GM19193 (cell line): Measurements from ENCODE around the gene CRTAC1.

ENCODE experiments used
- POLR2A ChIP-seq: IDR thresholded peaks from 4 replicates; pipeline ENCODE4 v1.6.1; 2011; ENCODE audit not compliant: insufficient read depth, insufficient read length; ENCODE audit errors: extremely low read depth

The CRTAC1 gene

DNA sequence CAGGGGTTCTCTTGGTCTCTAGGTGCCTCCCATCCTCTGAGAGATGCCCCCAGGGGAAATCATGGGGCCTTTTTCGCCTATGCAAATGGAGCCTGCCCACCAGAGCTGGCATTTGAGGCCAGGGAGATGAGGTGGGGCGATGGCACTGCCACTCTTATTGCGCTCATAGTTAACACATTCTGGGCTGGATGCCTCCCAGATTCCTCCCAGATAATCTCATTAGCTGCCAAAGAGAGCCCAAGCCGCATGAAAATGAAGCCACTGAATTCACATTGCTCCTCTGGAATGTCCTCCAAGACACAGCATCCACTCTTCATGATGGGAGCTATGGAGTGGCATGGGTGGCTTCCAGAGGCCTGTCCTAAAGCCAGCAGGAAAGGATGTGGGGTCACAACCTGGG, 119.8 kb downstream of the CRTAC1 start:
- TF ChIP-seq POLR2A: no peak

- TF ChIP-seq POLR2A: no peak
Observed at GRCh38 chr10:97907830-97908229, 122.6 kb downstream of the CRTAC1 start.

DNA sequence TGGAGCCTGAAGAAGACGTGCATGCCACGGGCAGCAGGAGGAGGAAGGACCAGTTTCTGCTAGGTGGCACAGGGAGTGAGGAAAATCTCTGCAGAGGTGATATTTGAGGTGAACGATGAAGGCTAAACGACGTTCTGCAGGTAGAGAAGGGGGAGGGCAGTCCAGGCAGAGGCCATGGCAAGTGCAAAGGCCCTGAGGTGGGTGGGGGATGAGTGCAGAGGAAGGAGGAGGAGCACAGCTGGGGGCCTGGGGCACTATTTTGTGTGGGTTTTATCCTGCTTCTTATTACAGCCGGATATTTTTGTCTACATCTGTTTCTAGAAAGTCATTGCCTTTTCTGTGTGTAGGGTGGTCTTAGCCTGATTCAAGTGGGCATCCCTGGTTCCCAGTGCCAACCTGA, 123.2 kb downstream of the CRTAC1 start:
- TF ChIP-seq POLR2A: no peak

DNA sequence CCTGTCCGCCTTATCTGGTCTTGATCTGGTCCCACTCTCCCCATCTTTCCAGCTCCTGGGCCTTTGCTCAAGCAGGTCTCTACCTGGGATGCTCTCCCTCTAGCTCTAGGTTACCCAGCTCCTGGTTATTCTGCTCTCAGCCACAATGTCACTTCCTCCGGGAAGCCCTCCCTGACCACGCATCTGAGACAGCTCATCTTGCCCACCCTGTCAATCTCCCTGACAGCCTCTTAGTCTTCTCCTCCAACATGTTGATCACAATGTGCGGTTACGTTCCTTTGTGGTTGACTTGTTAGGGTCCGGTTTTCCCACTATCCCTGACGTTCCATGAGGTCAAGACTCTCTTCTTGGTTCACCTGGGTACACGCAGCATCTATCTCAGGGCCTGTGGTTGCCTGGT, 125.1 kb downstream of the CRTAC1 start:
- TF ChIP-seq POLR2A: no peak

- no peak for TF ChIP-seq POLR2A
Observed at GRCh38 chr10:97904576-97904975, 125.8 kb downstream of the CRTAC1 start.

- TF ChIP-seq POLR2A: no peak
Observed at GRCh38 chr10:97904018-97904381, 126.4 kb downstream of the CRTAC1 start.

DNA sequence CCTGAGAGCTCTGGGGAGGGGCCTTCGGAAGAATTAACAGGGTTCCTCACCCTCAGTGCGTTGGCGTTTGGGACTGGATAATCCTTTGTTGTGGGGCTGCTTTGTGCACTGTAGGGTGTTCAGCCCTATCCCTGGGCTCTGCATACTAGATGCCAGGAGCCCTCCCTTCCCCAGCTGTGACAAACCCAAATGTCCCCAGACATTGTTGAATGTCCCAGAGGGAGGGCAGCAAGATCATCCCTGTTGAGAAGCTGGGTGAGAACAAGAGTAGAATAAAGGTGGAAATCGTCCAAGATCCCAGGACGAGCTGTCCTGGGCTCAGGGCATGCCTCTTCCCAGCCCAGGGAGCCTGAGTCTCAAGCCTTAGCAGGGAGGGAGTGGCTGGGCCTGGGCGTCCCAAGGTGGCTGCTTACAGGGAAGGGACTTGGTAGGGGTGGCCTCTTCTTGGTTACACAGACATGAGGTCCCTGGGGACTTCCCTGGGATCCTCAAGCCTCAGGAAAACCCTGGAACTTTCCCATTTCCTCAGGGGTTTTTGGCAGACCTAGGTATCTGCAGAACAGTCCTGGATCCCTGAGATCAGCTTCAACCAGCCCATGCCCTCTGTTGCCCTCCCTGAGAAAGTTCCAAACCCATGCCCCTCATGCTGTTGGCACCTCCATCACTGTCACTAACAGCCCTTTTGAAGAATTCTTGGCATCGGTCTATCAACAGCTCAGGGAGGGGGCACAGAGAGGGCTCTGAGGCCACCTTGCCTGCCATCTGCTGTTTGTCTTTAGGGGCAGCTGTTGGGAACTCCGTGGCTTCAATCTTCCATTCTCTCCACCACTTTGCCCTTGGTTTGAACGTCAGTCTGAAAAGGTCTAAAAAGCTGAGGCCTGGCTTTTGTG, 127.0 kb downstream of the CRTAC1 start:
- no peak for TF ChIP-seq POLR2A

DNA sequence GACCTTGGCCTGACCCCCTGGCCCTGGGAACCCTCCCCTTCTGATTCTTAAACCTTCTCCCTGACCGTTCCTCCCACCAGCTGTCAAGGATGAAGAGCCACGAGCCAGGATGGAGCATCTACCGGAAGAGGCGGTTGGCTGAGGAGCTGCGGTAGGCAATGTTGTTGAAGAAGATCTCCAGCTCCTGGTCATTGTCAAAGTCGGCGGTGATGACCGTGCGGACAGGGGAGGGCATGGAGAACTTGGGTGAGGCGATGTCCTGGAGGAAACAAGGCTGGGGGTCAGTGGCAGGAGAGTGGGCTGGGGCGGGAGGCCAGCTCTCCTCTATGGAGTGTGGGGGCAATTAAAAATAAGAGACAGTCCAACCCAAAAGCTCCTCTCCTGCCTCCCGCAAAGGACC, 129.0 kb downstream of the CRTAC1 start:
- no peak for TF ChIP-seq POLR2A

DNA sequence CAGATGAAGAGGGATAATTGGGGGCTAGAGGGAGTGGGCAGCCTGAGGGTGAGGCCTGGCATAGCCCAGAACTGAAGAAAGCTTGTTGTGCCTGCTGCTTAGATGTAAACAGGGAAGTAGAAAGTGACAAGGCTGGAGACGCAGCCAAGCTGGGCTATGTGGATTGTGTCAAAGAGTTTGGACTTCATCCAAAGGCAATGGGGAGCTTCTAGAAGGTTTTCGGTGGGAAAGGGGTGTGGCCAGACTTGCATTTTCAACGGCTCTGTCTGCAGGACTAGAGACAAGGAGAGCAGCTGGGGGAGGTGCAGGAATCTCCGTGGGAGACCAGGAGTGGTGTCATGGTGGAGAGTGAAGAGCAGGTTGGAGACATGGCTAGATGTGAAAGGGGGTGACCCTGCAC, 132.0 kb downstream of the CRTAC1 start:
- no peak for TF ChIP-seq POLR2A

DNA sequence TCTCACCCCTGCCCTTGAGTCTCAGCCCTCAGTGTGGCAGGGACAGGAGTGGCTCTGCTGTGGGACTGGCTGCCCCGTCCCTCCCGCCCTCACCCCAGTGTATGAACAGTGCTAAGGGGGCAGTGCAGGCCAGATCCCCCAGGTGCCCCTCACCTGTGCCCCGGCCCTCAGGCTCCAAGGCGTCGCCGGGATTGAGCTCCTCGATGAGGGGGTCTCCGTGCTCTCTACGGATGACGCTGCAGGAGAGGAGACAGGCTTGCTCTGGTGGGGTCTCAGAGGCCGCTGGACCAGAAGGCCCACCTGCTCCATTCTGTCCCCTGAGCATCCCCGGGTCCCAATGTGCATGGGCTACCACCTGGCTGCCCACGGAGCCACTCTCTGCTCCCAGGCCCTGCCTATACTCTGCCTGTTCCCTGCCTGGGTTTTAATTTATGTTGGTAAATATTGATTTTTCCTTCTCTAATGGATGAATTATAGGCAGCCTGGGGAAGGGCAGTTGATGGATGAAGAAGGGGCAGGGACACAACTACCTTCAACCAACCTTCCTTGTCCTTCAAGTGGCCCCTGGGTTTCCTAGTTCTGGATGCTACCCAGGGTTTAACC, 133.6 kb downstream of the CRTAC1 start:
- TF ChIP-seq POLR2A: no peak

- TF ChIP-seq POLR2A: no peak
Observed at GRCh38 chr10:97895915-97896314, 134.5 kb downstream of the CRTAC1 start.

- no peak for TF ChIP-seq POLR2A
Observed at GRCh38 chr10:97895084-97895483, 135.3 kb downstream of the CRTAC1 start.

DNA sequence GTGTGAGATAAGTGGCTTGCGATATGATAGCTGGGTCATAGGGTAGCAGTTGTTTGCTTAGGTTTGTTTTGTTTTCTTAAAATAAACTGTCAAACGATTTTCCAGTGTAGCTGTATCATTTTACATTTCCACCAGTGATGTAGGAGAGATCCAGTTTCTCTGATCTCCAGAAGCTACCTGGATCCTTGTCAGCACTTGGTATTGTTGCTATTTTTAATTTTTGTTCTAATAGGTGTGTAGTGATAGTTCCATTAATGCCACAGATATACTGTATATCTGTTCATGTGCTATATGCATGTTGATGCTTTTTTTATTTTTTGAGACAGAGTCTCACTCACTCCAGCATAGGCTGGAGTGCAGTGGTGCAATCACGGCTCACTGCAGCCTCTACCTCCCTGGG, 136.3 kb downstream of the CRTAC1 start:
- no peak for TF ChIP-seq POLR2A

DNA sequence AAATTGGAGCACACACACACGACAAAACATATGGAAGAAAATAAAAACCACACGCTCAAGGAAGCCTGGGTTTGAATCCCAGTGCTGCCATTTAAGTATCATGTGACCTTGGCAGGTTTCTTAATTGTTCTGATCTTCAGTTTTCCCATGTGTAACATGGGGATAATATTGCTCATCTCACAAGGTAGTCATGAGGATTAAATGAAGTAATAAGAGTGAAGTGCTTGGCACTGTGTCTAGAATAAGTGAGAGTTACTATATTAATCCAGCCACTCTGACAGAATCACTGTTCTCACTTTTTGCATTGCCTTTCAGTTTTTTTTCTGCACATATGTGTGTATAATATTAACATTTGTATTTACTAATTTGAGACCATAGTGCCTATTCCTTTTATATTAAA, 137.5 kb downstream of the CRTAC1 start:
- TF ChIP-seq POLR2A: no peak

DNA sequence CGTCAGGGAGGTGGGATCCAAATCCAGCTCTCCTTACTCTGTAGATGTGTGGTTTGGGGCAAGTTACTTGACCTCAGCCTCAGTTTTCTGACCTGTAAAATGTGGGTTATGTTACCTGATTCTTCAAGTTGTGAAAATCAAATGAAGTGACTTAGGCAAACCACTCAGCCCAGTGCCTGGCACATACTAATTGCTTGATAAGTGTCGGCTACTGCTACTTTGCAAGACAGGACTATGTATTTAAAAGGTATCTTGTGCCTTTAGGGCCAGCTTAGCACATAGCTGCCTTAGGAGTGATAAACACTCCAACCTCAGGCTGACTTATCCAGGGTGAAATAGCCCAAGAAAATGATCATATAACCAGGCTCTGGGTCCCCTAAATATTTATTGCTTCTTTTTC, 137.9 kb downstream of the CRTAC1 start:
- no peak for TF ChIP-seq POLR2A

GRCh38 chr10:97891497-97892167, 138.8 kb downstream of the CRTAC1 start:
- no peak for TF ChIP-seq POLR2A
